Fibroblast of gingiva (primary cell): ENCODE data around the gene TRAPPC3.
"Not testable (repeated sequence)": the region's sequence is repeated elsewhere in the genome, so short reads cannot be mapped to it uniquely, and the experiment has no call there.

Source experiments
- DNase-seq: peaks from one replicate; pipeline ENCODE4 v3.0.0-alpha.2; 2011; ENCODE audit warnings: low read depth

The TRAPPC3 gene

GRCh38 chr1:36166136-36166535 lies 16.9 kb upstream of the TRAPPC3 start:
- DNase-seq = no peak

GRCh38 chr1:36165145-36165544 lies 15.9 kb upstream of the TRAPPC3 start:
- DNase-seq = no peak

- DNase-seq = no peak
Observed at GRCh38 chr1:36164361-36164760, 15.1 kb upstream of the TRAPPC3 start.

- DNase-seq = no peak
Observed at GRCh38 chr1:36163426-36163825, 14.1 kb upstream of the TRAPPC3 start.

- no peak for DNase-seq
Observed at GRCh38 chr1:36162680-36163239, 13.5 kb upstream of the TRAPPC3 start.

- no peak for DNase-seq
Observed at GRCh38 chr1:36161641-36162531, 12.6 kb upstream of the TRAPPC3 start.

GRCh38 chr1:36160949-36161485 lies 11.7 kb upstream of the TRAPPC3 start:
- peak; percentile 56 for DNase-seq

- DNase-seq = no peak
Observed at GRCh38 chr1:36160388-36160948, 11.2 kb upstream of the TRAPPC3 start.

GRCh38 chr1:36159614-36160387 lies 10.5 kb upstream of the TRAPPC3 start:
- no peak for DNase-seq

GRCh38 chr1:36158827-36159252 lies 9.6 kb upstream of the TRAPPC3 start:
- not testable (repeated sequence) for DNase-seq

- DNase-seq = no peak
Observed at GRCh38 chr1:36157973-36158826, 8.9 kb upstream of the TRAPPC3 start.

GRCh38 chr1:36157115-36157903 lies 8.0 kb upstream of the TRAPPC3 start:
- no peak for DNase-seq

GRCh38 chr1:36156329-36157114 lies 7.2 kb upstream of the TRAPPC3 start:
- DNase-seq = peak; percentile 41

- DNase-seq = peak; percentile 82
Observed at GRCh38 chr1:36155408-36156328, 6.4 kb upstream of the TRAPPC3 start, which contains the start of gene MAP7D1. TSS of gene MAP7D1 (plus strand) at chr1:36156160. CDS start at chr1:36156418, 258 bp downstream.

GRCh38 chr1:36154765-36155407 lies 5.6 kb upstream of the TRAPPC3 start:
- no peak for DNase-seq

- DNase-seq = no peak
Observed at GRCh38 chr1:36154335-36154734, 5.0 kb upstream of the TRAPPC3 start.

- no peak for DNase-seq
Observed at GRCh38 chr1:36153476-36153875, 4.2 kb upstream of the TRAPPC3 start.

GRCh38 chr1:36151845-36152203 lies 2.5 kb upstream of the TRAPPC3 start:
- no peak for DNase-seq
